Adrenal gland (tissue), 5 donors: ENCODE results near the gene DLG2.

Experiments used
- CTCF ChIP-seq, 6 experiments: fragments of 450-650 bp in 4 of 6; fragments of 200-600 bp in 2 of 6; sonication (generic) in 1 of 6; IDR thresholded peaks; 1 replicate in 5 of 6; 2 replicates in 1 of 6; pipeline versions ENCODE4 v1.5.1 to v1.8.0; 2016 to 2021; ENCODE audit warnings: antibody characterized with exemption in 6 of 6, mild to moderate bottlenecking in 2 of 6, moderate library complexity in 1 of 6
- POLR2A ChIP-seq, 2 donors: fragments of 450-650 bp; IDR thresholded peaks; one replicate each; pipeline ENCODE4 v1.6.1; 2017; ENCODE audit warnings: antibody characterized with exemption in 2 of 2, mild to moderate bottlenecking in 2 of 2, moderate library complexity in 1 of 2
- donor health status: DM: no; HTN: no; CAD: no.

GRCh38 chr11:84501750-84502149 is 1125.4 kb downstream of the DLG2 start:
- no peak for TF ChIP-seq POLR2A (IDR thresholded peaks at IDR 0.05)
- TF ChIP-seq CTCF (IDR thresholded peaks at IDR 0.05) = no peak
